ENCODE data around the gene IL1A.

- peak; percentile 99 for TF ChIP-seq CTCF (conservative IDR thresholded peaks at IDR 0.05; ENCODE audit: low read depth, low read length)
- no peak for TF ChIP-seq EZH2 (IDR thresholded peaks at IDR 0.05; ENCODE audit: borderline replicate concordance, low read depth, low read length, poor library complexity, severe bottlenecking)
Measured at GRCh38 chr2:112726487-112727190, 57.7 kb downstream of the IL1A start.
